Adipocyte (in vitro differentiated cells): ENCODE measurements around the gene PTPN18.
"Not testable (repeated sequence)": the region's sequence is repeated elsewhere in the genome, so short reads cannot be mapped to it uniquely, and the experiment has no call there.

Experiments
- DNase-seq: peaks from one replicate; pipeline ENCODE4 v3.0.0-alpha.2; 2015; ENCODE audit warnings: low read depth
- H3K27me3 ChIP-seq: replicated peaks from 2 replicates; pipeline ENCODE4 v1.7.0; 2013; ENCODE audit warnings: mild to moderate bottlenecking, low read length, moderate library complexity; ENCODE audit not compliant: control insufficient read depth, insufficient read depth
- H3K36me3 ChIP-seq: 2 replicates; pipeline ENCODE4 v1.7.0; 2013; ENCODE audit warnings: low read length, mild to moderate bottlenecking, moderate library complexity; ENCODE audit not compliant: control insufficient read depth, insufficient read depth, severe bottlenecking
- H3K4me1 ChIP-seq: 2 replicates; pipeline ENCODE4 v1.7.0; 2013; ENCODE audit warnings: mild to moderate bottlenecking, low read length, moderate library complexity; ENCODE audit not compliant: control insufficient read depth, insufficient read depth
- H3K4me3 ChIP-seq: 2 replicates; pipeline ENCODE4 v1.7.0; 2013; ENCODE audit warnings: mild to moderate bottlenecking, low read length, moderate library complexity
- H3K9ac ChIP-seq: 2 replicates; pipeline ENCODE4 v1.7.0; 2013; ENCODE audit warnings: mild to moderate bottlenecking, low read length, moderate library complexity
- H3K9me3 ChIP-seq: 2 replicates; pipeline ENCODE4 v1.7.0; 2013; ENCODE audit warnings: mild to moderate bottlenecking, low read length, moderate library complexity; ENCODE audit not compliant: control insufficient read depth

Gene PTPN18

GRCh38 chr2:130388221-130388907 lies 32.5 kb downstream of the PTPN18 start:
- no peaks in the 10 kb centered on the region for H3K36me3 ChIP-seq
- no peaks in the 10 kb centered on the region for H3K9me3 ChIP-seq
- H3K27me3 ChIP-seq, result no peaks in the 10 kb centered on the region
- no peak for DNase-seq
- H3K4me1 ChIP-seq, result peaks cover 30% of the 10 kb centered on the region
- H3K4me3 ChIP-seq, result no peak overlapping the region
- no peak overlapping the region for H3K9ac ChIP-seq

- no peaks in the 10 kb centered on the region for H3K9me3 ChIP-seq
- no peak overlapping the region for H3K4me3 ChIP-seq
- H3K4me1 ChIP-seq, result peaks cover 30% of the 10 kb centered on the region
- DNase-seq, result no peak
- no peaks in the 10 kb centered on the region for H3K36me3 ChIP-seq
- no peak overlapping the region for H3K9ac ChIP-seq
- no peaks in the 10 kb centered on the region for H3K27me3 ChIP-seq
These were observed 33.5 kb downstream of the PTPN18 start for GRCh38 chr2:130389358-130389757.

GRCh38 chr2:130389783-130390182 lies 33.9 kb downstream of the PTPN18 start:
- DNase-seq, result no peak
- Histone ChIP-seq H3K36me3 (no peaks in the 10 kb centered on the region), H3K4me1 (peaks cover 30% of the 10 kb centered on the region), H3K9ac (no peak overlapping the region), H3K27me3 (no peaks in the 10 kb centered on the region), H3K9me3 (no peaks in the 10 kb centered on the region), H3K4me3 (no peak overlapping the region)

GRCh38 chr2:130390460-130391057 lies 34.7 kb downstream of the PTPN18 start:
- peak overlapping the region; percentile 87 for H3K9ac ChIP-seq

GRCh38 chr2:130391058-130391871 lies 35.4 kb downstream of the PTPN18 start:
- Histone ChIP-seq H3K4me1 (peaks cover 30% of the 10 kb centered on the region), H3K9me3 (no peaks in the 10 kb centered on the region), H3K36me3 (no peaks in the 10 kb centered on the region), H3K4me3 (peak overlapping the region; percentile 86), H3K27me3 (no peaks in the 10 kb centered on the region), H3K9ac (peak overlapping the region; percentile 87)
- peak; percentile 90 for DNase-seq

More at GRCh38 chr2:130390460-130391057, 34.7 kb downstream of the PTPN18 start:
- Histone ChIP-seq H3K4me3 (peak overlapping the region; percentile 86), H3K4me1 (peaks cover 30% of the 10 kb centered on the region), H3K36me3 (no peaks in the 10 kb centered on the region), H3K27me3 (no peaks in the 10 kb centered on the region), H3K9me3 (no peaks in the 10 kb centered on the region)
- DNase-seq, result no peak

- peak; percentile 77 for DNase-seq
- H3K9me3 ChIP-seq, result no peaks in the 10 kb centered on the region
- H3K36me3 ChIP-seq, result no peaks in the 10 kb centered on the region
- H3K4me3 ChIP-seq, result peak overlapping the region; percentile 86
- no peaks in the 10 kb centered on the region for H3K27me3 ChIP-seq
- peak overlapping the region; percentile 87 for H3K9ac ChIP-seq
- peaks cover 22% of the 10 kb centered on the region for H3K4me1 ChIP-seq
These were observed 36.2 kb downstream of the PTPN18 start for GRCh38 chr2:130391872-130392670.

GRCh38 chr2:130393318-130393910 lies 37.6 kb downstream of the PTPN18 start:
- no peaks in the 10 kb centered on the region for H3K9me3 ChIP-seq
- H3K4me1 ChIP-seq, result peaks cover 9% of the 10 kb centered on the region
- no peaks in the 10 kb centered on the region for H3K27me3 ChIP-seq
- no peaks in the 10 kb centered on the region for H3K36me3 ChIP-seq
- DNase-seq, result no peak
- no peak overlapping the region for H3K9ac ChIP-seq
- H3K4me3 ChIP-seq, result no peak overlapping the region

GRCh38 chr2:130406280-130406679 lies 50.4 kb downstream of the PTPN18 start:
- H3K36me3 ChIP-seq, H3K27me3 ChIP-seq, DNase-seq, H3K9me3 ChIP-seq, H3K4me3 ChIP-seq, H3K9ac ChIP-seq, H3K4me1 ChIP-seq: not testable (repeated sequence)

- H3K9me3 ChIP-seq, DNase-seq, H3K36me3 ChIP-seq, H3K27me3 ChIP-seq, H3K4me3 ChIP-seq, H3K9ac ChIP-seq, H3K4me1 ChIP-seq: not testable (repeated sequence)
These were observed 60.8 kb downstream of the PTPN18 start for GRCh38 chr2:130416693-130417092.

GRCh38 chr2:130418845-130419244 lies 63.0 kb downstream of the PTPN18 start:
- H3K4me1 ChIP-seq, H3K9ac ChIP-seq, H3K36me3 ChIP-seq, H3K27me3 ChIP-seq, DNase-seq, H3K9me3 ChIP-seq, H3K4me3 ChIP-seq: not testable (repeated sequence)
